CD8-positive, alpha-beta memory T cell (primary cell): ENCODE measurements around the gene ADD1. TPM values are rescaled to one million over a fixed set of nuclear protein-coding genes. Genes with fewer than 3 reads are reported as not detected.

ENCODE experiments used
- CTCF ChIA-PET: fragments of 350-600 bp; sonication (Branson Sonifier 250); formaldehyde crosslinking; loops from one replicate; lab custom pipeline; 2021; ENCODE audit warnings: antibody characterized with exemption; lab: Charles Lee
- POLR2A ChIA-PET: fragments of 350-600 bp; sonication (Branson Sonifier 250); formaldehyde crosslinking; loops from one replicate; lab custom pipeline; 2021; ENCODE audit warnings: antibody characterized with exemption; lab: Charles Lee
- DNase-seq, 5 donors: peaks; one replicate each; pipeline versions ENCODE4 v3.0.0 to v3.0.0-alpha.2; 2020 to 2022; ENCODE audit warnings: mixed read lengths in 1 of 5
- H3K27ac ChIP-seq: one replicate; pipeline ENCODE4 v1.7.0; 2013; ENCODE audit warnings: low read depth, mild to moderate bottlenecking, low read length, moderate library complexity
- H3K27me3 ChIP-seq: 2 replicates; pipeline ENCODE4 v1.7.0; 2013; ENCODE audit warnings: low read length, mild to moderate bottlenecking; ENCODE audit not compliant: insufficient read depth, poor library complexity, severe bottlenecking
- H3K36me3 ChIP-seq: 2 replicates; pipeline ENCODE4 v1.7.0; 2013; ENCODE audit warnings: mild to moderate bottlenecking, low read length, moderate library complexity; ENCODE audit not compliant: insufficient read depth
- H3K4me1 ChIP-seq: 2 replicates; pipeline ENCODE4 v1.7.0; 2013; ENCODE audit warnings: mild to moderate bottlenecking, low read length, moderate library complexity; ENCODE audit not compliant: insufficient read depth
- H3K4me3 ChIP-seq: 2 replicates; pipeline ENCODE4 v1.7.0; 2013; ENCODE audit warnings: mild to moderate bottlenecking, low read length
- H3K9me3 ChIP-seq: 2 replicates; pipeline ENCODE4 v1.7.0; 2013; ENCODE audit warnings: mild to moderate bottlenecking, low read length
- H3K27ac Mint-ChIP-seq, 8 donors: one replicate each; pipeline ENCODE4 v1.8.0; 2020 to 2021; ENCODE audit warnings: mixed read lengths in 8 of 8, mild to moderate bottlenecking in 6 of 8, inconsistent platforms in 3 of 8, moderate library complexity in 3 of 8
- H3K27me3 Mint-ChIP-seq, 2 donors: one replicate each; pipeline ENCODE4 v1.8.0; 2020 to 2021; ENCODE audit warnings: mixed read lengths in 2 of 2, mild to moderate bottlenecking in 1 of 2, moderate library complexity in 1 of 2
- H3K36me3 Mint-ChIP-seq, 3 donors: one replicate each; pipeline ENCODE4 v1.8.0; 2020 to 2021; ENCODE audit warnings: mixed read lengths in 3 of 3, inconsistent platforms in 1 of 3, mild to moderate bottlenecking in 1 of 3
- H3K4me1 Mint-ChIP-seq, 3 donors: one replicate each; pipeline ENCODE4 v1.8.0; 2020 to 2021; ENCODE audit warnings: mixed read lengths in 3 of 3, inconsistent platforms in 1 of 3, mild to moderate bottlenecking in 1 of 3
- H3K4me3 Mint-ChIP-seq, 7 donors: one replicate each; pipeline ENCODE4 v1.8.0; 2020 to 2021; ENCODE audit warnings: mixed read lengths in 7 of 7, mild to moderate bottlenecking in 6 of 7, moderate library complexity in 4 of 7, inconsistent platforms in 2 of 7
- H3K9me3 Mint-ChIP-seq, 5 donors: one replicate each; pipeline ENCODE4 v1.8.0; 2020 to 2022; ENCODE audit warnings: mixed read lengths in 5 of 5, mild to moderate bottlenecking in 3 of 5, moderate library complexity in 2 of 5, inconsistent platforms in 1 of 5
- polyA plus RNA-seq: library from polyadenylated mRNA; unstranded; fragments of 300-500 nt; fragmentation: Illumina TruSeq; gene quantifications from one replicate; pipeline ENCODE4 v1.2.3, GENCODE V29; 2021
- total RNA-seq, 2 experiments: library from RNA; stranded (reverse); gene quantifications; one replicate each; pipeline ENCODE4 v1.2.3, GENCODE V29; 2021

Gene ADD1
- total and polyA plus RNA-seq, 3 experiments from 2014 or later = 185 to 217 (median 192) TPM

DNA sequence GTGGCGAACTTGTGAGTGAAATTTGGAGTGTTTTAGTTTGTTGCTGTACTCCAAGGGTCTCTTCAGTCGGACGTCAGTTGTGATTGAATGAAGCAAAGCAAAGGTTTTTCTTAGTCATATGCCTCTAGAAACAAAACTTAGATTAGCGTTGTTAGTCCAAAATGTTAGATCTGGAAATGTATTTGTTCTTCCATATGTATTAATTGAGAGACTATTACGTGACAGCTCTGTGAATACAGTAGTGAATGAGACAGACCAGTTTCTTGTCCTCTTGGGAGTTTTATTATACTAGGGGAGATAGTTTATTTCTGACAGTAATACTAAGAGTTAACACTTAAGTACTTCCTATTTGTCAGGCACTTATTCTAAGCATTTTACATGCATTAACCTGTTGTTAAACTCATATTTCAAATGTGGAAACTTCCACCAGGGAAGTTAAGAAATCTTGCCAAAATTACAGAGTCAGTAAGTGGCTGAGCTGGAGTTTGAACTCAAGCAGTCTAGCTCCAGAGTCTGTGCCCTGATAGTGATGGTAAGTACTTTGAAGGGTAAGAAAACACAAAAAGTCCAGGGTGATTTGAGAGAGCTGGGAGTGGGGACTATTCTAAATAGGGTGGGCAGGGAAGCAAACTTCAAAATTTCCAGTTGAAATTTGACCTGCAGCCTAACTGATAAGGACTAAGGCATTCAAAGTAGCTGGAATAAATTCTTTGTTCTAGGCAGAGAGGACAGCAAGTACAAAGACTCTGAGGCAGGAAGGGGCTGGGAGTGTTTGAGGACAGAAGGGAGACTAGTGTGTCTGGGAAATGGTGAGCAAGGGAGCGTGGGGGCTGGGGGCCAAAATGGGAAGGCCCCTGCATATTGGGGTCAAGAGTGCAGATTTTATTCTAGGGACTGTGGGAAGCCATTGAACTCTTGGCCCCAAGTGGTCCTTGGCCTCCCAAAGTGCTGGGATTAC lies 17.0 kb downstream of the ADD1 start:
- no peak overlapping the region for H3K27ac ChIP-seq
- CTCF ChIA-PET = interaction anchor here (1.1 to 1.4 kb wide), 5 partner anchors 11 to 97 kb away, joined by 3 to 4 read pairs (median 3); no protein-coding TSS in a partner anchor
- Mint-ChIP-seq H3K4me3 (peak overlapping the region in 2 of 7 donors; percentile 29 to 62), H3K27ac (peak overlapping the region; percentile 32 to 88 (median 82)), H3K36me3 (peaks cover 0 to 14% (median 3%) of the 10 kb centered on the region in 3 donors), H3K4me1 (peaks cover 72 to 88% (median 84%) of the 10 kb centered on the region in 3 donors), H3K27me3 (no peaks in the 10 kb centered on the region), H3K9me3 (no peaks in the 10 kb centered on the region)
- H3K4me1 ChIP-seq = peaks cover 59% of the 10 kb centered on the region
- H3K9me3 ChIP-seq = no peaks in the 10 kb centered on the region
- POLR2A ChIA-PET = interaction anchor here (0.6 kb wide), 1 partner anchor 70 kb away, joined by 3 read pairs; no protein-coding TSS in a partner anchor
- H3K4me3 ChIP-seq = no peak overlapping the region
- no peaks in the 10 kb centered on the region for H3K36me3 ChIP-seq
- H3K27me3 ChIP-seq = no peaks in the 10 kb centered on the region
- DNase-seq = no peak

GRCh38 chr4:2861631-2862436 lies 18.2 kb downstream of the ADD1 start:
- H3K36me3 Mint-ChIP-seq = peaks cover 0 to 11% (median 3%) of the 10 kb centered on the region in 3 donors
- peaks cover 74 to 93% (median 89%) of the 10 kb centered on the region in 3 donors for H3K4me1 Mint-ChIP-seq
- Histone ChIP-seq H3K9me3 (no peaks in the 10 kb centered on the region), H3K27me3 (no peaks in the 10 kb centered on the region), H3K27ac (no peak overlapping the region), H3K4me1 (peaks cover 51% of the 10 kb centered on the region), H3K4me3 (no peak overlapping the region), H3K36me3 (no peaks in the 10 kb centered on the region)
- ChIA-PET POLR2A (no interaction called here), CTCF (interaction anchor here (1.1 to 1.4 kb wide), 3 partner anchors 11 to 98 kb away, joined by 3 to 4 read pairs (median 3); no protein-coding TSS in a partner anchor)
- H3K27ac Mint-ChIP-seq = peak overlapping the region in 7 of 8 donors; percentile 6 to 84 (median 72)
- no peak for DNase-seq
- no peaks in the 10 kb centered on the region for H3K27me3 Mint-ChIP-seq
- H3K4me3 Mint-ChIP-seq = no peak overlapping the region
- no peaks in the 10 kb centered on the region for H3K9me3 Mint-ChIP-seq

DNA sequence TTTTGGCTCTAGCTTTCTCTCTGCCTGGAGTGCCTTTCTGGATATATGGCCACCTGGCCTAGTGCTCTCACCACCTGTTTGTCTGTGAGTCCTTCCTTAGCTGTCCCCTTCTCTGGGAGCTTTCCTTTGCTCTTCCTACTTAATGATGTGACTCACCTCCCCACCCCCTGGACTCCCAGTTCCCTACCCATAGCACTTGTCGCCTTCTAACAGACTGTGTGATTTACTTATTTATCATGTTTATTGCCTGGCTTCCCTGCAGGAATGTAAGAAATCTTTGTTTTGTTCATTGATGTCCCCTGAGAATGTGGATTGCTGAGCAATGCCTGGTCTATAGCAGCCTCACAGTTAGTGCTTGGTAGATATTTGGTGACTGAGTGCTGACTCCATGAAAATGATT lies 18.9 kb downstream of the ADD1 start:
- Mint-ChIP-seq H3K27ac (peak overlapping the region in 6 of 8 donors; percentile 4 to 84 (median 46)), H3K27me3 (no peaks in the 10 kb centered on the region), H3K4me1 (peaks cover 78 to 94% (median 93%) of the 10 kb centered on the region in 3 donors), H3K9me3 (no peaks in the 10 kb centered on the region), H3K36me3 (peaks cover 0 to 11% (median 3%) of the 10 kb centered on the region in 3 donors), H3K4me3 (peak overlapping the region in 2 of 7 donors; percentile 0 to 21)
- no peaks in the 10 kb centered on the region for H3K27me3 ChIP-seq
- H3K4me1 ChIP-seq = peaks cover 54% of the 10 kb centered on the region
- POLR2A ChIA-PET = no interaction called here
- no peak overlapping the region for H3K27ac ChIP-seq
- H3K9me3 ChIP-seq = no peaks in the 10 kb centered on the region
- H3K4me3 ChIP-seq = no peak overlapping the region
- no peak for DNase-seq
- CTCF ChIA-PET = interaction anchor here (1.1 to 1.4 kb wide), 2 partner anchors 48 to 99 kb away, joined by 3 read pairs; no protein-coding TSS in a partner anchor
- H3K36me3 ChIP-seq = no peaks in the 10 kb centered on the region

- Histone ChIP-seq H3K27ac (no peak overlapping the region), H3K9me3 (no peaks in the 10 kb centered on the region), H3K4me1 (peaks cover 62% of the 10 kb centered on the region), H3K27me3 (no peaks in the 10 kb centered on the region), H3K4me3 (no peak overlapping the region), H3K36me3 (peaks cover 3% of the 10 kb centered on the region)
- no peak for DNase-seq
- Mint-ChIP-seq H3K4me3 (no peak overlapping the region), H3K9me3 (no peaks in the 10 kb centered on the region), H3K36me3 (peaks cover 0 to 15% (median 2%) of the 10 kb centered on the region in 3 donors), H3K4me1 (peaks cover 77 to 94% (median 93%) of the 10 kb centered on the region in 3 donors), H3K27me3 (no peaks in the 10 kb centered on the region), H3K27ac (peak overlapping the region in 1 of 8 donors; percentile 38)
- CTCF ChIA-PET = no interaction called here
- POLR2A ChIA-PET = no interaction called here
These were observed 20.0 kb downstream of the ADD1 start for GRCh38 chr4:2863649-2864048.

DNA sequence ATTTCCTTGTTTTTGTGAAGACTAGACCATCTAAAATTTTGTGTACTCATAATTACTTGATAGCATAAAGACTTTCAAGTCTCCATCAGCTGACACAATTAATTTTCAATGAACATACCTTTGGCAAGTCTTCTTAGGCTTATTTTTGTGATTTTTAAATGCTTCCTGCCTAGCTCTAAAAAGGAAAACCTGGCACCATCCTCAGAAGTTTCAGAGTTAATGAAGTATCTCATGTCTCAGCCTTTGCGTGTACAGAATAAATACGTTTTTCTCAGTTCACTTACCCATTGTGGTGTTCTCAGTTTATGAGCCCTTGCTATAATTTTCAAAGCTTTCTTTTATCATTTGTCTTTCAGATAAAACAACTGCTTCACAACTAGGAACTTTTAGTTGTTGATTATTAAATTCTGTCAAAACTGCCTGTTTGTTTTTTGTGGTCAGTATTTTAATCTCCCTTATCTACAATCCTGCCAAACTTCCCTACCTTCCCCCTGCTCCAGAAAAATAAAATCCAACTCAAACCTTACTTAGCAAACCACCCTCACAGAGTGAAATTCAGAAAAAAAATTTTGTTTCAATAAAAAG lies 21.6 kb downstream of the ADD1 start:
- H3K36me3 ChIP-seq = peaks cover 3% of the 10 kb centered on the region
- no peaks in the 10 kb centered on the region for H3K9me3 ChIP-seq
- Mint-ChIP-seq H3K4me1 (peaks cover 79 to 94% (median 93%) of the 10 kb centered on the region in 3 donors), H3K36me3 (peaks cover 0 to 26% (median 2%) of the 10 kb centered on the region in 3 donors), H3K27ac (peak overlapping the region in 6 of 8 donors; percentile 1 to 65 (median 16)), H3K27me3 (no peaks in the 10 kb centered on the region), H3K4me3 (no peak overlapping the region), H3K9me3 (no peaks in the 10 kb centered on the region)
- no peak overlapping the region for H3K27ac ChIP-seq
- DNase-seq = no peak
- H3K4me1 ChIP-seq = peaks cover 48% of the 10 kb centered on the region
- H3K4me3 ChIP-seq = no peak overlapping the region
- POLR2A ChIA-PET = no interaction called here
- no peaks in the 10 kb centered on the region for H3K27me3 ChIP-seq
- CTCF ChIA-PET = interaction anchor here (1.5 kb wide), 1 partner anchor 8 kb away, joined by 3 read pairs; no protein-coding TSS in a partner anchor

- Mint-ChIP-seq H3K27ac (peak overlapping the region in 4 of 8 donors; percentile 6 to 59 (median 34)), H3K4me1 (peaks cover 75 to 93% (median 92%) of the 10 kb centered on the region in 3 donors), H3K36me3 (peaks cover 0 to 29% (median 0%) of the 10 kb centered on the region in 3 donors), H3K27me3 (no peaks in the 10 kb centered on the region), H3K4me3 (no peak overlapping the region), H3K9me3 (no peaks in the 10 kb centered on the region)
- POLR2A ChIA-PET = interaction anchor here (0.7 kb wide), 1 partner anchor 1566 kb away, joined by 3 read pairs; no protein-coding TSS in a partner anchor
- H3K36me3 ChIP-seq = peaks cover 3% of the 10 kb centered on the region
- no peaks in the 10 kb centered on the region for H3K27me3 ChIP-seq
- peaks cover 38% of the 10 kb centered on the region for H3K4me1 ChIP-seq
- H3K27ac ChIP-seq = no peak overlapping the region
- DNase-seq = no peak
- H3K9me3 ChIP-seq = no peaks in the 10 kb centered on the region
- CTCF ChIA-PET = interaction anchor here (0.9 to 1.5 kb wide), 3 partner anchors 9 to 20 kb away, joined by 3 to 4 read pairs (median 3); no protein-coding TSS in a partner anchor
- H3K4me3 ChIP-seq = no peak overlapping the region
These were observed 22.7 kb downstream of the ADD1 start for GRCh38 chr4:2866160-2866861.

- no peak overlapping the region for H3K27ac ChIP-seq
- Mint-ChIP-seq H3K27ac (peak overlapping the region in 5 of 8 donors; percentile 17 to 59 (median 29)), H3K4me3 (no peak overlapping the region), H3K9me3 (no peaks in the 10 kb centered on the region), H3K4me1 (peaks cover 74 to 93% (median 92%) of the 10 kb centered on the region in 3 donors), H3K27me3 (no peaks in the 10 kb centered on the region), H3K36me3 (peaks cover 0 to 32% (median 0%) of the 10 kb centered on the region in 3 donors)
- POLR2A ChIA-PET = no interaction called here
- no peaks in the 10 kb centered on the region for H3K9me3 ChIP-seq
- H3K4me3 ChIP-seq = no peak overlapping the region
- CTCF ChIA-PET = interaction anchor here (0.9 to 1.5 kb wide), 3 partner anchors 9 to 19 kb away, joined by 3 to 4 read pairs (median 3); no protein-coding TSS in a partner anchor
- H3K27me3 ChIP-seq = no peaks in the 10 kb centered on the region
- no peak for DNase-seq
- peaks cover 39% of the 10 kb centered on the region for H3K4me1 ChIP-seq
- H3K36me3 ChIP-seq = peaks cover 3% of the 10 kb centered on the region
These were observed 23.2 kb downstream of the ADD1 start for GRCh38 chr4:2866891-2867290.
